B cell (primary cell): ENCODE measurements around the gene KDM3A. TPM values are rescaled to one million over a fixed set of nuclear protein-coding genes. Genes with fewer than 3 reads are reported as not detected.

Experiments used
- ATAC-seq: fragments of 200-7000 bp; cut with Tn5 transposase; one replicate; pipeline ENCODE4 v1.10.0; 2021; ENCODE audit warnings: low read depth, mild to moderate bottlenecking, moderate number of reproducible peaks, moderate library complexity
- CTCF ChIA-PET: fragments of 350-600 bp; sonication (Branson Sonifier 250); formaldehyde crosslinking; loops from one replicate; lab custom pipeline; 2021; ENCODE audit warnings: antibody characterized with exemption, inconsistent platforms; lab: Charles Lee
- POLR2A ChIA-PET: fragments of 350-600 bp; sonication (Branson Sonifier 250); formaldehyde crosslinking; loops from one replicate; lab custom pipeline; 2021; ENCODE audit warnings: antibody characterized with exemption; lab: Charles Lee
- DNase-seq: peaks from one replicate; pipeline ENCODE4 v3.0.0; 2013
- H2AFZ ChIP-seq: 2 replicates; pipeline ENCODE4 v1.6.1; 2012; ENCODE audit warnings: mild to moderate bottlenecking, low read depth, low read length; ENCODE audit not compliant: insufficient read depth, poor library complexity, severe bottlenecking
- H3K27ac ChIP-seq, 2 donors: 1 replicate in 1 of 2; 2 replicates in 1 of 2; pipeline ENCODE4 v1.5.1; 2012 to 2013; ENCODE audit warnings: low read length in 2 of 2, mild to moderate bottlenecking in 2 of 2, moderate library complexity in 1 of 2
- H3K27me3 ChIP-seq, 4 experiments: fragments of 200-600 bp in 1 of 4; sonication (generic) in 1 of 4; replicated peaks in 1 of 4; 1 replicate in 2 of 4; 2 replicates in 2 of 4; pipeline versions ENCODE4 v1.6.1 to v1.7.0; 2013 to 2016; ENCODE audit warnings: low read length in 3 of 4, mild to moderate bottlenecking in 2 of 4, mixed read lengths in 1 of 4, moderate library complexity in 1 of 4; ENCODE audit not compliant: insufficient read depth in 4 of 4, control insufficient read depth in 3 of 4; ENCODE audit errors: control extremely low read depth in 1 of 4
- H3K36me3 ChIP-seq, 2 experiments: replicated peaks in 1 of 2; 1 replicate in 1 of 2; 2 replicates in 1 of 2; pipeline versions ENCODE4 v1.6.1 to v1.7.1; 2013; ENCODE audit warnings: low read length in 1 of 2; ENCODE audit not compliant: insufficient read depth in 2 of 2, control insufficient read depth in 1 of 2; ENCODE audit errors: control extremely low read depth in 1 of 2, extremely low read depth in 1 of 2
- H3K4me1 ChIP-seq, 2 donors: fragments of 200-600 bp in 1 of 2; sonication (generic) in 1 of 2; 1 replicate in 1 of 2; 2 replicates in 1 of 2; pipeline versions ENCODE4 v1.5.1 to v1.6.1; 2013 to 2017; ENCODE audit warnings: low read length in 2 of 2; ENCODE audit not compliant: control insufficient read depth in 2 of 2, insufficient read depth in 2 of 2
- H3K4me2 ChIP-seq: replicated peaks from 2 replicates; pipeline ENCODE3; 2012; ENCODE audit warnings: mild to moderate bottlenecking, low read depth, low read length; ENCODE audit not compliant: poor library complexity, severe bottlenecking
- H3K4me3 ChIP-seq, 5 experiments: fragments of 200-600 bp in 1 of 5; sonication (generic) in 1 of 5; 1 replicate in 3 of 5; 2 replicates in 2 of 5; pipeline versions ENCODE4 v1.5.1 to v1.7.0; 2011 to 2016; ENCODE audit warnings: low read length in 4 of 5, mild to moderate bottlenecking in 4 of 5, low read depth in 2 of 5, control low read depth in 1 of 5, moderate library complexity in 1 of 5; ENCODE audit not compliant: insufficient read depth in 1 of 5; ENCODE audit errors: control extremely low read depth in 1 of 5, extremely low read depth in 1 of 5
- H3K79me2 ChIP-seq: fragments of 200-600 bp; sonication (generic); one replicate; pipeline ENCODE4 v1.6.0; 2016; ENCODE audit warnings: low read length; ENCODE audit not compliant: control insufficient read depth, insufficient read depth
- H3K9ac ChIP-seq: fragments of 200-600 bp; sonication (generic); 2 replicates; pipeline ENCODE4 v1.6.1; 2017; ENCODE audit warnings: mild to moderate bottlenecking, low read length, moderate library complexity
- H3K9me3 ChIP-seq, 3 donors: one replicate each; pipeline versions ENCODE4 v1.6.1 to v1.7.1; 2013; ENCODE audit warnings: low read length in 2 of 3; ENCODE audit not compliant: control insufficient read depth in 2 of 3, insufficient read depth in 1 of 3; ENCODE audit errors: control extremely low read depth in 1 of 3
- H4K20me1 ChIP-seq: 2 replicates; pipeline ENCODE4 v1.6.0; 2012; ENCODE audit warnings: mild to moderate bottlenecking, low read length; ENCODE audit not compliant: insufficient read depth, control insufficient read depth, poor library complexity, severe bottlenecking
- H3K27ac Mint-ChIP-seq: one replicate; pipeline ENCODE4 v1.8.0; 2021; ENCODE audit warnings: mixed read lengths
- H3K27me3 Mint-ChIP-seq: one replicate; pipeline ENCODE4 v1.8.0; 2021; ENCODE audit warnings: mixed read lengths
- H3K4me1 Mint-ChIP-seq: one replicate; pipeline ENCODE4 v1.8.0; 2021; ENCODE audit warnings: mixed read lengths
- H3K4me3 Mint-ChIP-seq: one replicate; pipeline ENCODE4 v1.8.0; 2021; ENCODE audit warnings: mixed read lengths
- H3K9me3 Mint-ChIP-seq: one replicate; pipeline ENCODE4 v1.8.0; 2022; ENCODE audit warnings: mixed read lengths; ENCODE audit not compliant: insufficient read depth
- EZH2 ChIP-seq: IDR thresholded peaks from 2 replicates; pipeline ENCODE4 v1.6.1; 2012; ENCODE audit warnings: borderline replicate concordance, low read depth, mild to moderate bottlenecking, moderate library complexity, low read length; ENCODE audit not compliant: insufficient read depth, poor library complexity, severe bottlenecking
- WGBS: methylation state at CpG from one replicate; pipeline ENCODE4 v1.1.5; 2013; ENCODE audit warnings: missing lambda C conversion rate; ENCODE audit not compliant: insufficient coverage; 5-methylcytosine and 5-hydroxymethylcytosine counted together
- intact Hi-C: fragments of 100-400 bp; cut with micrococcal nuclease; formaldehyde crosslinking; loops from one replicate; pipeline ENCODE4 v1.10.0; 2022
- polyA plus RNA-seq: library from polyadenylated mRNA; depleted of rRNA; stranded (reverse); fragments of >200 nt; gene quantifications from 2 replicates; pipeline ENCODE4 v1.2.3, GENCODE V29; 2012
- total RNA-seq, 2 donors: library from RNA; stranded (reverse); fragments of 120-200 nt in 1 of 2; gene quantifications; 1 replicate in 1 of 2; 2 replicates in 1 of 2; pipeline versions ENCODE4 v1.2.3 to v1.2.4, GENCODE V29; 2013 to 2022
- TF ChIP-seq, protein P1 (sequence below): fragments of 200-600 bp; IDR thresholded peaks from one replicate; pipeline ENCODE4 v1.8.0; 2022; ENCODE audit warnings: antibody characterized with exemption, mild to moderate bottlenecking

KDM3A gene
- total and polyA plus RNA-seq, 2 donors (not counting 1 experiment from before 2014, with no cell fraction given), result 27.7 to 107 TPM

DNA sequence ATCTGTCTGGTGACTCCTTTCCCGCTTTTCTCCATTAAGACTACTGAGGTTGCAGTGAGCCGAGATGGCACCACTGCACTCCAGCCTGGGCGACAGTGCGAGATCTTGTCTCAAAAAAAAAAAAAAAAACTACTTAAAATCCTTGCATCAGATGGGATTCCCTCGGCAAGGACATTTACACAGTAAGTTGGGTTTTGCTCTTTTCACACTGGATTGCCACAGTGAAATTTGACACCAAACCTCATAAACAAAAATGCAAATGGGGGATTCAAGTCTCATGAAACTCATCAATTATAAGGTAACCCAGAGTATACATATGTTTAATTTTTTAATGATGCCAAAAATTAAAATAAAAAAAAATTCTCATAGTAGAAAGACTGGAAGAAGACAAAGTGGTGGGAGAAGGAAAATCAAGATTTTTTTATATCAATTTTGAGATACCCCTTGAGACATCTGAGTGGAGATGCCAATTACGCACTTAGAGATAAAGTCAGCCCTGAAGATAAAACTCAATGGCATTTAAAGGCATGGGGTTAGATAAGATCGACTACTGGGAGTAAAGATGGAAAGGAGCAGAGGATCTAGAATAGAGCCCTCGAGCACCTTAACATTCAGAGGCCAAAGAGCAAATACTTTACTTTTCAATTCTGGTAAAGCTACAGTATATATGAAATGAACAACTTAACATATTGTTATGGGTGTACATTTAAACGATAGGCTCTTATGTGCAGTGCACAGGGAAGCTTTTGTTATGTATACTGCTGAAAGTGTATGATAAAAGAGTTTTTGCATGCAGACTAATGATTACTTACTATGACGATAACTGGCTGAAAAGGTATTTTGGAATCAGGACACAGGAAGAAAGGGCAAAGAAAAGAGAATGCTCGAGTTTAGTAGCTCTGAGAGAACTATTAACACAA lies 84.5 kb downstream of the KDM3A start:
- DNase-seq (no peak), ATAC-seq (no peak)
- Histone ChIP-seq H3K4me1 (no peaks in the 10 kb centered on the region), H4K20me1 (no peaks in the 10 kb centered on the region), H2AFZ (no peak overlapping the region), H3K36me3 (peaks cover 13 to 24% of the 10 kb centered on the region in 2 experiments), H3K9ac (no peak overlapping the region), H3K4me2 (no peak overlapping the region), H3K9me3 (peaks cover under 1 to 1% (median 1%) of the 10 kb centered on the region in 3 donors), H3K4me3 (no peak overlapping the region), H3K79me2 (peaks cover 6% of the 10 kb centered on the region), H3K27ac (no peak overlapping the region), H3K27me3 (no peaks in the 10 kb centered on the region)
- H3K9me3 Mint-ChIP-seq, result no peaks in the 10 kb centered on the region
- 94% methylated on average over 5 of the region's 11 CpGs for WGBS
- no peak overlapping the region for H3K4me3 Mint-ChIP-seq
- peak overlapping the region; percentile 13 for H3K27ac Mint-ChIP-seq
- no peaks in the 10 kb centered on the region for H3K4me1 Mint-ChIP-seq
- POLR2A ChIA-PET, result no interaction called here
- H3K27me3 Mint-ChIP-seq, result no peaks in the 10 kb centered on the region
- CTCF ChIA-PET, result no interaction called here
- no peak for TF ChIP-seq EZH2
- TF ChIP-seq, protein P1, sequence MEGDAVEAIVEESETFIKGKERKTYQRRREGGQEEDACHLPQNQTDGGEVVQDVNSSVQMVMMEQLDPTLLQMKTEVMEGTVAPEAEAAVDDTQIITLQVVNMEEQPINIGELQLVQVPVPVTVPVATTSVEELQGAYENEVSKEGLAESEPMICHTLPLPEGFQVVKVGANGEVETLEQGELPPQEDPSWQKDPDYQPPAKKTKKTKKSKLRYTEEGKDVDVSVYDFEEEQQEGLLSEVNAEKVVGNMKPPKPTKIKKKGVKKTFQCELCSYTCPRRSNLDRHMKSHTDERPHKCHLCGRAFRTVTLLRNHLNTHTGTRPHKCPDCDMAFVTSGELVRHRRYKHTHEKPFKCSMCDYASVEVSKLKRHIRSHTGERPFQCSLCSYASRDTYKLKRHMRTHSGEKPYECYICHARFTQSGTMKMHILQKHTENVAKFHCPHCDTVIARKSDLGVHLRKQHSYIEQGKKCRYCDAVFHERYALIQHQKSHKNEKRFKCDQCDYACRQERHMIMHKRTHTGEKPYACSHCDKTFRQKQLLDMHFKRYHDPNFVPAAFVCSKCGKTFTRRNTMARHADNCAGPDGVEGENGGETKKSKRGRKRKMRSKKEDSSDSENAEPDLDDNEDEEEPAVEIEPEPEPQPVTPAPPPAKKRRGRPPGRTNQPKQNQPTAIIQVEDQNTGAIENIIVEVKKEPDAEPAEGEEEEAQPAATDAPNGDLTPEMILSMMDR, result no peak
- intact Hi-C loops, result no loop called here

DNA sequence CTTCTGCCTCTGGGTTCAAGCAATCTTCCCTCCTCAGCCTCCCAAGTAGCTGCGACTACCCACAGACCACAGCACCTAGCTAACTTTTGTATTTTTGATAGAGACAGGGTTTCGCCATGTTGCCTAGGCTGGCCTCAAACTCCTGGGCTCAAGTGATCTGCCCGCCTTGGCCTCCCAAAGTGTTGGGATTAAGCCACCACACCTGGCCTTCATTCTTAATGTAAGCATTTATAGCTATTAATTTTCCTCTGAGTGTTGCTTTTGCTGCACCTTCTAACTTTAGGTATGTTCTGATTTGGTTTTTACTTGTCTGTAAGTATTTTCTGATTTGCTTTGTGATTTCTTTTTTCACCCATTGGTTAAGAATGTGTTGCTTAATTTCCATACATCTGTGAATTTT lies 92.4 kb downstream of the KDM3A start:
- ChIA-PET POLR2A (no interaction called here), CTCF (no interaction called here)
- Mint-ChIP-seq H3K4me3 (no peak overlapping the region), H3K9me3 (peaks cover 2% of the 10 kb centered on the region), H3K4me1 (peaks cover 10% of the 10 kb centered on the region), H3K27me3 (no peaks in the 10 kb centered on the region), H3K27ac (no peak overlapping the region)
- peaks cover 2 to 7% of the 10 kb centered on the region in 2 experiments for H3K36me3 ChIP-seq
- no peaks in the 10 kb centered on the region for H4K20me1 ChIP-seq
- no peak overlapping the region for H3K9ac ChIP-seq
- H3K4me2 ChIP-seq, result no peak overlapping the region
- H3K79me2 ChIP-seq, result no peaks in the 10 kb centered on the region
- no peak overlapping the region for H3K4me3 ChIP-seq
- intact Hi-C loops, result no loop called here
- WGBS, result no CpG with 5 or more reads among the region's 3 CpGs
- no peaks in the 10 kb centered on the region for H3K4me1 ChIP-seq
- no peak for TF ChIP-seq EZH2
- TF ChIP-seq, protein P1, result no peak
- DNase-seq (no peak), ATAC-seq (no peak)
- H3K27me3 ChIP-seq, result no peaks in the 10 kb centered on the region
- H3K9me3 ChIP-seq, result peaks cover 5 to 14% (median 5%) of the 10 kb centered on the region in 3 donors
- H2AFZ ChIP-seq, result no peak overlapping the region
- H3K27ac ChIP-seq, result no peak overlapping the region
